ENCODE results near the gene STRIP1.
"Not testable (repeated sequence)": the region's sequence is repeated elsewhere in the genome, so short reads cannot be mapped to it uniquely, and the experiment has no call there.

STRIP1 gene

DNA sequence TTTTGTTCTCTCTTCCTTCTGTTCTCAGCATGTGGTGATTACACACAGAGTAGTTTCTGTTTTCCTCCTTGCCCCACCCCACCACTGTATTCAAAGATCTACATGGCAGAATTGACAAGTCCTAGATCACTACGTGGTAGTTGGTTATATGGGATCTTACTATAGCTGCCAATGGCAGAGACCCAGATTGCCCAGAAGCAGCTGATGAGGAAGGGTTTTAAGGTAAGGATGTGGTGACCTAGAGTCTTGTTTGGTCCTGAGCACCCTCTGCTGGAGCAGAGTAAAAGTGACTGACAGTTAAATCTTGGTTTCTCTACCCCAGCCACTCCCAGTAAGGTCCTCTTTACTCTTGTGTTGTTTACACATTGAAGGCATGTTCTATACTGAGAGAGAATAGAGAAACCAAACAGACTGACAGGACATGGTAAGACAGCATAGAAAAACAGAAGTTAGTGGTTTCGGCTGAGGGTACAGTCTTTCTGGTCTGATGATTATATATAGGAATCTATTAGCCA, 22.8 kb upstream of the STRIP1 start:
- no peak for DNase-seq (ENCODE audit: low spot score)

DNA sequence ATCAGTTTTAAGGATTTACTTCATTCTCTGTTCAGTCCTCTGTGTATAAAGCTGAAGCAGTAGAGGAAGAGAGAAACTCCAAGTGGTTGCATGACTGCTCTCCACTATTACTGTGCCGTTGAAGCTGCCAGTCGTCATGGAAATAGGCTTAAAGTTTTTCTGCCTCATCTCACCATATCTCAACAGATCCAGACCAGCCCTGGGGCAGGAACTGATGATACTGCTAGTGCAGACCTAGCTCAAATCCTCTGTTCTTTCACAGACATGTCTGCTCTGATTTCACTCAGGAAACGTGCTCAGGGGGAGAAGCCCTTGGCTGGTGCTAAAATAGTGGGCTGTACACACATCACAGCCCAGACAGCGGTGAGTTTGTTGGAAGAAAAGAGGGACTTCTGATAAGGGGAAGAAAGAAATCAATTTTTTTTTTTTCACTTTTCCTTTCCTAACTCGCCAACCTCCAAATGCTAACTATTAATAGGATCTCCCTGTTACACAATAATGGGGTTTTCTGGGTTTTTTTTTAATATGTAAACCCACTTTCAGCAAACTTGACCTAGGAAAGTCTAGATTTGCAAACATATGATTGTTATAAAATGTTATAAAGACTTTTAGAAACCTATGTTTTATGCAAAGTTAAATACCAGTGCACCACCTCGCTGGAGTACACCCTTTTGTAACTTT, 22.2 kb upstream of the STRIP1 start:
- DNase-seq (ENCODE audit: low spot score) = no peak

GRCh38 chr1:110017792-110018191, 16.6 kb upstream of the STRIP1 start:
- DNase-seq (ENCODE audit: low spot score) = no peak

DNA sequence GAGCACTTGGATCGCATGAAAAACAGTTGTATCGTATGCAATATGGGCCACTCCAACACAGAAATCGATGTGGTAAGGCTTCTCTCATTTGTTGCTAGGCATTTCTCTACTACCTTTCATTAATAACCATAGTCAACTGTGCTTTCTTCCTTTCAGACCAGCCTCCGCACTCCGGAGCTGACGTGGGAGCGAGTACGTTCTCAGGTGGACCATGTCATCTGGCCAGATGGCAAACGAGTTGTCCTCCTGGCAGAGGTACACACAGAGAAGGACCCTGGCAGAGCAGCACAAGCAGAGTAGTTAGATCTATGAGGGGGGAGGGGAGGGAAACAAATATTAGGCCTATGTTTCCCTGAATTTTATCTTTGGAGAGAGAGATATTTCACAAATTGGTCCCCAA, 16.0 kb upstream of the STRIP1 start:
- no peak for DNase-seq (ENCODE audit: low spot score)

DNA sequence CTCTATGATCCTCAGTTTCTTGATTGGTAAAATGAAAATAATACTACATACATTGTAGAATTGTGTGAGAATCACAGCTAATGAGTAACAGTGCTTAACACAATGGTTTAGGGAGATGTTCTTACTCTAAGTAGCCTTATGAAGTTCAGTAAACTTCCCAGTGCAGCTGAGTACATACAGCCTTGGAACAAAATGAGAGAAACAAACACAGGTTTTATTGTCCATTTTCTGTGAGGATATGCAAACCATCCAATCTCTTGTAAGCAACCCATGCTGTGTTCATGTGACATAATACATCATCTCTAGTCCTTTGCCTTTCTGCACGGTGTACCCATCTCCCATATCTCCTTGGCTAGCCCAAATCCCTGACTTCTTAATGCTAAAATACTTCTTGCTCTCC, 14.7 kb upstream of the STRIP1 start:
- DNase-seq (ENCODE audit: low spot score) = no peak

DNA sequence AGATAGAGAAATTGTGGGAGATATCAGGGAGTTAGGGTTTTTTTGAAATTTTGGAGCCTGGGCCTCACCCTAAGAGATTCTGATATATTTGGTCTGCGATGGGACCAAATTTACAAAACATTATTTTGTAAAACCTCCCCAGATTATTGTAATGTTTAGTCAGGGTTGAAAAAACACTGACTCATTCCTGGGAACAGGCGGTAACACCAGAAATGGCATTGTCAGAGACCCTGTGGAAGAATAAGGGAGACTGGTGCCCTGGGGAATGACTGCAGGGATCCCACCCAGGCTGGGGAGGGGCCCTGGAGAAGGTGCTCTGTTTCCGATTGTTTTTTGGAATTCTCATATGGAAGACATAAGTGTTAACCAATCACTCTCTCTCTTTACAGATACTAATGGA, 13.1 kb upstream of the STRIP1 start:
- DNase-seq (ENCODE audit: low spot score) = no peak

GRCh38 chr1:110024613-110025012, 9.8 kb upstream of the STRIP1 start:
- DNase-seq (ENCODE audit: low spot score) = no peak

DNA sequence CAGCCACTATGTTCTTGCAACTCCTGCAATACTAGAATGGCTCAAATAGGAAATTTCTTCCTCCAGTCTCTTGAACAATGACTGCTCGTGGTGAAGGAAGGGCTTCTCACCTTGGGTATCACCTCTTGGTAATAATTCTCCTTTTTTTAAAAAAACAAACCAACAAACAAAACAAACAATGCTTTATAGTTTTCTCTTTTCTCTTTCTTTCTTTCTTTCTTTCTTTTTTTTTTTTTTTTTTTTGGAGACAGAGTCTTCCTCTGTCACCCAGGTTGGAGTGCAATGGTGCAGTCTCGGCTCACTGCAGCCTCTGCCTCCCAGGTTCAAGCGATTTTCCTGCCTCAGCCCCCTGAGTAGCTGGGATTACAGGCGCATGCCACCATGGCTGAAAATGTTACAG, 3.7 kb upstream of the STRIP1 start:
- DNase-seq (ENCODE audit: low spot score) = not testable (repeated sequence)

- DNase-seq (ENCODE audit: low spot score) = no peak
Measured at GRCh38 chr1:110032327-110032726, 2.1 kb upstream of the STRIP1 start.

- DNase-seq (ENCODE audit: low spot score) = no peak
Measured at GRCh38 chr1:110033421-110033820, 1.0 kb upstream of the STRIP1 start.

GRCh38 chr1:110034040-110034450, 379 bp upstream of the STRIP1 start:
- no peak for DNase-seq (ENCODE audit: low spot score)

GRCh38 chr1:110035236-110035752, 870 bp downstream of the STRIP1 start:
- DNase-seq (ENCODE audit: low spot score) = no peak

DNA sequence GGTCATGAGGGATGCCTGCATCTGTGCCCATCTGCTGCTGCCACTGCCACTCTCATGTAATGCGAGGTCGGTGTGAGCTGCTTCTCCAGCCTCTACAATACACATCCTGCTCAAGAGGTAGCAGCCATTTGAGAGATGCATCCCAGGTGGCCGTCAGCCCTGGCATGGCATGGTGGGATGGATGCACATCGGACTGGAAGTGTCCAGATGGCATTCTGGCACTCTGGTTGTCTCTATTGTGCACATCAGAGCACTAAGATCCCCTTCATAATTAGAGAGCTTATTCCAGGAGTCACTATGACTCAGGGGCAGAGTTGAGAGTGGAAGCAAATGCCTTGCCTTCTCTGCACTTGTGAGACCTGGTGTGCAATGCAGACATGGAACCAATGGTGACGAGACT, 3.8 kb downstream of the STRIP1 start:
- DNase-seq (ENCODE audit: low spot score) = no peak

DNA sequence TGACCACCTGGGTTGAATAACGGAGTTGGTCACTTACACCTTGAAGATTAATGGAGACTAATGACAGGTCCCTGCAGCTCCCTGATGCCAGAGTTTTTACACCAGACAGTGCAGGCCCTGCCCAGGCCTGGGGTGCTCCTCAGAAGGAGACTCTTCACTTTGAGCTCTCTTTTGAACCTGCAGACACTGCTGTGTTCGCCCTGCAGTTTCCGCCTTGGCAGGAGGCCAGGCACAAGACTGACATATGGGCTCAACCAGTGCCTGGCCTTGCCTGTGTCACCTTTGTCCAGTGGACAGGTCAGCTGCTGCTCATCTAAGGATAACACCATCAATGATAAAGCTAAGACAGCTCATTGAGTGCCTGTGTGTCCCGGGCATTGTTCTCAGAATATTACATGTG, 5.2 kb downstream of the STRIP1 start:
- no peak for DNase-seq (ENCODE audit: low spot score)

GRCh38 chr1:110040548-110040947, 6.1 kb downstream of the STRIP1 start:
- no peak for DNase-seq (ENCODE audit: low spot score)

DNA sequence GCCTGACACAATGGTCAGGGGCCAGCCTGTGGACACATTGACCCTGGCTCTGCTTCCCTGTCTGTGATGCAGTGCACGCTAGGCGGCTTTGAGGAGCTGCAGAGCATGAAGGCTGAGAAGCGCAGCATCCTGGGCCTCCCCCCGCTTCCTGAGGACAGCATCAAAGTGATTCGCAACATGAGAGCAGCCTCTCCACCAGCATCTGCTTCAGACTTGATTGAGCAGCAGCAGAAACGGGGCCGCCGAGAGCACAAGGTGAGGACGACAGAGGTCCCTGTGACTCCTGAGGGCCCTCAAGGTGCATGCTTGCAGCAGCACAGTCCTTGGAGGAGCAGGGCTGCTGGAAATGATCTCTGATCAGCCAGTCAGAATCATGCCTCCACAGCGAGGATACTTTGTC, 8.6 kb downstream of the STRIP1 start:
- DNase-seq (ENCODE audit: low spot score) = no peak

GRCh38 chr1:110047463-110047862, 13.0 kb downstream of the STRIP1 start:
- DNase-seq (ENCODE audit: low spot score) = no peak

- no peak for DNase-seq (ENCODE audit: low spot score)
Measured at GRCh38 chr1:110048240-110048639, 13.8 kb downstream of the STRIP1 start.

DNA sequence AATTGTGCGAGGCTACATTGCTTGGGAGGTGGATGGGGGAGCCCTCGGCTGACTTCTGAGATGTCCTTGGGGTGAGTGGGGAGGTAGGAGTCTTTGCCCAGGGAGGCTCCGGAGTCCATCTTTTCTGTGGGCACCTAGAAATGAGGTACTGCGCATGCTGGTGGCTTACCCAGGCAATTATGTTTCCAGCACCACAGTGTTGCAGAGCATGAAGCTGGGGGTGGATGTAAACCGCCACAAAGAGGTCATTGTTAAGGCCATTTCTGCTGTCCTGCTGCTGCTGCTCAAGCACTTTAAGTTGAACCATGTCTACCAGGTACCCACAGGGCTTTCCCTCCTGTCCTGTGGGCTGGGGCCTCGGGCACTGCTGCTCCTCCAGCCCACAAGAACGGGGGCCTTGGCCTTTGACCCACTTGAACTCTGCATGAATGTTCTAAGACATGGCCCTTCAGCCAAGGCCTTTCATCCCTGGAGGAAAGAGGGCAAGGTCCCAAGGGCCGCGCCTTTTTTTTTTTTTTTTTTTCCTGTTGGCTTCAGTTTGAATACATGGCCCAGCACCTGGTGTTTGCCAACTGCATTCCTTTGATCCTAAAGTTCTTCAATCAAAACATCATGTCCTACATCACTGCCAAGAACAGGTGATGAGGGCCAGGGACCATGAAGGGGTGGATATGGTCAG, 14.6 kb downstream of the STRIP1 start:
- no peak for DNase-seq (ENCODE audit: low spot score)

GRCh38 chr1:110049801-110050601, 15.6 kb downstream of the STRIP1 start:
- DNase-seq (ENCODE audit: low spot score) = no peak

DNA sequence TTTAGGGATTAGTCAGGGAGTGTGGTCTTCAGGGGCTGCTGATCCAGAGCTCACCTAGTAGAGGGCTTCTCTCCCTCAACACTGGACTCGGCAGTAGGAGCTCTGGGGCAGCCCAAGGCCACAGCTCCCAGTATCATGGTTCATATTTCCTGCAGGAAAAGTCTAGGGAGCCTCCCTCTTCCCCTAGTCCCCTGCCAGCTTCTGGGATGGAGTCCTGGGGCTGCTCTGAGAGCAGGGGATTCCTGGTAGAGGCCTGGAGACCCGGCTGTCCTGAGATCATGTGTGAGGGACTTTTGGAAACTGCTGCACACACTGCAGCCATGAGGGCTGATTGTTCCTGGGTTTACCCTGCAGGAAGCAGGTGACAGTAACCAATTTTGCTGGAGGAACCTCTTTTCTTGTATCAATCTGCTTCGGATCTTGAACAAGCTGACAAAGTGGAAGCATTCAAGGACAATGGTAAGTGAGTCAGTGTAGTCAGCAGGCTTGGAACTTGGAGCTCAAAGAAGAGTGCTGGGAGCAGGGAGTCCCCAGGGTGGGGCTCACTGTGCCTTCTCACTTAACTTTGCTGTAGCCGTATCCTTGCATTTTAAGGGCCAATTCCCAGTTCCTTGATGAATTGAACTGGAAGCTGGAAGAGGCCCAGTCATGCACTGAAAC, 16.3 kb downstream of the STRIP1 start:
- no peak for DNase-seq (ENCODE audit: low spot score)

DNA sequence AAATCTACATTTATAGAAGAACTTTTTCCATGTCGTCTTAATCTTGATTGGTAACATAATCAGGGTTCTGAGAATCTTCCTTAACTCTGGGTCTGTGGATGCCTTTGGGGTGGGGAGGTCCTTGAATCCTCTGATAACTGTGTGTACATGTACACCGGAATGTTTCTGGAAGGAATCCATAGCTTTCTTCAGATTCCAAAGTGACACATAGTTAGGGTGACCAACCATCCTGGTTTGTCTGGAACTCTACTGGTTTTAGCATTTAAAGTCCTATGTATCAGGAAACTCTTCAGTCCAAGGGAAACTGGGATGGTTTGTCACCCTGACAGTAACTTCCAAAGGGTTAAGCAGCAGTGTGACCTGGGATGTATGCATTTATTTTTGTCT, 16.8 kb downstream of the STRIP1 start:
- DNase-seq (ENCODE audit: low spot score) = no peak

Measured in ecto neural progenitor cell (in vitro differentiated cells).